DLD1 (cell line): Measurements from ENCODE around the gene C3orf70.

Source experiments
- in situ Hi-C: cut with HindIII; loops from 2 replicates; pipeline ENCODE4 v1.10.0; 2017; ENCODE audit warnings: low sequenced_read_pairs

C3orf70 gene

GRCh38 chr3:185152410-185153170 lies at the start of gene C3orf70:
TSS of gene C3orf70 (minus strand) at chr3:185153060. CDS start at chr3:185152823, 237 bp downstream.
- in situ Hi-C loops: no loop called here

- in situ Hi-C loops: no loop called here
These were observed 47.8 kb upstream of the C3orf70 start for GRCh38 chr3:185200639-185201038.

GRCh38 chr3:185199671-185200070 lies 46.8 kb upstream of the C3orf70 start:
- in situ Hi-C loops: no loop called here

- in situ Hi-C loops: no loop called here
These were observed 46.3 kb upstream of the C3orf70 start for GRCh38 chr3:185199206-185199605.

GRCh38 chr3:185197068-185197467 lies 44.2 kb upstream of the C3orf70 start:
- in situ Hi-C loops: no loop called here

GRCh38 chr3:185195652-185196051 lies 42.8 kb upstream of the C3orf70 start:
- in situ Hi-C loops: no loop called here

GRCh38 chr3:185188816-185189215 lies 36.0 kb upstream of the C3orf70 start:
- in situ Hi-C loops: no loop called here

GRCh38 chr3:185187391-185187790 lies 34.5 kb upstream of the C3orf70 start:
- in situ Hi-C loops: no loop called here

- in situ Hi-C loops: no loop called here
These were observed 24.0 kb upstream of the C3orf70 start for GRCh38 chr3:185176750-185177359.

- in situ Hi-C loops: no loop called here
These were observed 22.6 kb upstream of the C3orf70 start for GRCh38 chr3:185175370-185175987.

- in situ Hi-C loops: no loop called here
These were observed 19.5 kb upstream of the C3orf70 start for GRCh38 chr3:185172086-185173049.

GRCh38 chr3:185164428-185165217 lies 11.8 kb upstream of the C3orf70 start:
- in situ Hi-C loops: no loop called here

GRCh38 chr3:185162634-185163033 lies 9.8 kb upstream of the C3orf70 start:
- in situ Hi-C loops: no loop called here

GRCh38 chr3:185161761-185162160 lies 8.9 kb upstream of the C3orf70 start:
- in situ Hi-C loops: no loop called here

GRCh38 chr3:185157347-185157746 lies 4.5 kb upstream of the C3orf70 start:
- in situ Hi-C loops: no loop called here

- in situ Hi-C loops: no loop called here
These were observed 2.8 kb upstream of the C3orf70 start for GRCh38 chr3:185155678-185156077.

GRCh38 chr3:185153861-185154629 lies 1.2 kb upstream of the C3orf70 start:
- in situ Hi-C loops: no loop called here

GRCh38 chr3:185153171-185153771 lies 411 bp upstream of the C3orf70 start:
- in situ Hi-C loops: no loop called here

- in situ Hi-C loops: no loop called here
These were observed 873 bp downstream of the C3orf70 start for GRCh38 chr3:185151964-185152409.
